OCI-LY3 (cell line): Measurements from ENCODE around the gene AVL9.
"Not testable (repeated sequence)": the region's sequence is repeated elsewhere in the genome, so short reads cannot be mapped to it uniquely, and the experiment has no call there.

Experiments used
- CTCF ChIP-seq: fragments of 200-600, 300-600 bp; sonication (generic); IDR thresholded peaks from 2 replicates; pipeline ENCODE4 v1.5.1; 2014; ENCODE audit warnings: antibody characterized with exemption, low read length, low read depth
- EZH2phosphoT487 ChIP-seq: fragments of 200-600 bp; shearing (Covaris generic); IDR thresholded peaks from 2 replicates; pipeline ENCODE4 v1.6.1; 2018; ENCODE audit warnings: antibody characterized with exemption, mixed run types, low read depth

- TF ChIP-seq CTCF, EZH2phosphoT487: not testable (repeated sequence)
Observed at GRCh38 chr7:32637611-32638010, 142.3 kb downstream of the AVL9 start.
